DMS153 treated with DMSO at 0.1 percent for 48 hours (cell line): ENCODE data around the gene RNF214.

Experiments used
- DNase-seq: peaks from one replicate; lab custom pipeline; 2025; ENCODE audit not compliant: unreplicated experiment; lab: John Stamatoyannopoulos, UW

Gene RNF214

GRCh38 chr11:117212697-117213355 is 19.6 kb upstream of the RNF214 start:
- no peak for DNase-seq

- DNase-seq, result no peak
Measured at GRCh38 chr11:117214404-117215110, 17.9 kb upstream of the RNF214 start.

- DNase-seq, result no peak
Measured at GRCh38 chr11:117217141-117218084, 15.1 kb upstream of the RNF214 start.

- DNase-seq, result no peak
Measured at GRCh38 chr11:117218133-117218915, 14.1 kb upstream of the RNF214 start.

GRCh38 chr11:117219001-117219400 is 13.5 kb upstream of the RNF214 start:
- no peak for DNase-seq

- no peak for DNase-seq
Measured at GRCh38 chr11:117219455-117219854, 13.0 kb upstream of the RNF214 start.

GRCh38 chr11:117219995-117220394 is 12.5 kb upstream of the RNF214 start:
- DNase-seq, result no peak

GRCh38 chr11:117220568-117220967 is 11.9 kb upstream of the RNF214 start:
- DNase-seq, result no peak

- DNase-seq, result no peak
Measured at GRCh38 chr11:117220999-117221774, 11.3 kb upstream of the RNF214 start.

- DNase-seq, result peak; percentile 44
Measured at GRCh38 chr11:117221775-117222517, 10.5 kb upstream of the RNF214 start.

- no peak for DNase-seq
Measured at GRCh38 chr11:117222991-117223740, 9.3 kb upstream of the RNF214 start.

- no peak for DNase-seq
Measured at GRCh38 chr11:117223741-117224689, 8.5 kb upstream of the RNF214 start.

- DNase-seq, result no peak
Measured at GRCh38 chr11:117225553-117226170, 6.8 kb upstream of the RNF214 start.

GRCh38 chr11:117226388-117227385 is 5.8 kb upstream of the RNF214 start:
- peak; percentile 86 for DNase-seq

- no peak for DNase-seq
Measured at GRCh38 chr11:117228091-117228490, 4.4 kb upstream of the RNF214 start.

GRCh38 chr11:117229411-117229810 is 3.1 kb upstream of the RNF214 start:
- no peak for DNase-seq
